Stimulated activated naive B cell treated with anti-CD40 and anti-IgM and Interleukin-4, amounts not matched to agents 10 μg/mL and 1 μg/mL and 100 μg/mL, for 72 hours (primary cell): ENCODE data around the gene NT5C2.
"Not testable (repeated sequence)": the region's sequence is repeated elsewhere in the genome, so short reads cannot be mapped to it uniquely, and the experiment has no call there.

Experiments
- ATAC-seq, 2 donors: fragments of 150-1000 bp; cut with Tn5 transposase; replicated peaks; 2 replicates each; pipeline ENCODE4 v1.10.0; 2021; ENCODE audit warnings: moderate library complexity in 1 of 2
- DNase-seq: peaks from one replicate; pipeline ENCODE4 v3.0.0; 2021
- H3K27ac Mint-ChIP-seq: one replicate; pipeline ENCODE4 v1.8.0; 2022; ENCODE audit warnings: mild to moderate bottlenecking, mixed read lengths
- H3K27me3 Mint-ChIP-seq, 2 donors: one replicate each; pipeline ENCODE4 v1.8.0; 2022; ENCODE audit warnings: mixed read lengths in 2 of 2
- H3K36me3 Mint-ChIP-seq, 2 donors: one replicate each; pipeline ENCODE4 v1.8.0; 2022; ENCODE audit warnings: mixed read lengths in 2 of 2, mild to moderate bottlenecking in 1 of 2
- H3K4me1 Mint-ChIP-seq, 2 donors: one replicate each; pipeline ENCODE4 v1.8.0; 2022; ENCODE audit warnings: mixed read lengths in 2 of 2, mild to moderate bottlenecking in 1 of 2
- H3K4me3 Mint-ChIP-seq, 2 donors: one replicate each; pipeline ENCODE4 v1.8.0; 2022; ENCODE audit warnings: mild to moderate bottlenecking in 2 of 2, mixed read lengths in 2 of 2, moderate library complexity in 1 of 2
- H3K9me3 Mint-ChIP-seq, 2 donors: one replicate each; pipeline ENCODE4 v1.8.0; 2022; ENCODE audit warnings: mixed read lengths in 2 of 2, mild to moderate bottlenecking in 1 of 2

NT5C2 gene

GRCh38 chr10:103193107-103193819, at the start of gene NT5C2:
NT5C2 (minus strand) TSS chr10:103193272; CDS start chr10:103174958, 18,314 bp downstream.
- H3K4me1 Mint-ChIP-seq, result peaks cover 39 to 49% of the 10 kb centered on the region in 2 donors
- ATAC-seq (peak; percentile 81 to 84), DNase-seq (peak; percentile 73)
- no peaks in the 10 kb centered on the region for H3K27me3 Mint-ChIP-seq
- H3K4me3 Mint-ChIP-seq, result peak within 1 kb of the TSS; percentile 100
- H3K36me3 Mint-ChIP-seq, result peaks cover 8 to 13% of the 10 kb centered on the region in 2 donors
- H3K9me3 Mint-ChIP-seq, result peaks cover 0 to 2% of the 10 kb centered on the region in 2 donors
- H3K27ac Mint-ChIP-seq, result peak within 1 kb of the TSS; percentile 100

GRCh38 chr10:103241262-103242011, 48.4 kb upstream of the NT5C2 start:
- Mint-ChIP-seq H3K4me3 (no peak overlapping the region), H3K36me3 (no peaks in the 10 kb centered on the region), H3K27ac (peak overlapping the region; percentile 33), H3K4me1 (peaks cover 18 to 32% of the 10 kb centered on the region in 2 donors), H3K27me3 (no peaks in the 10 kb centered on the region), H3K9me3 (no peaks in the 10 kb centered on the region)
- ATAC-seq (peak; percentile 46 to 55), DNase-seq (no peak)

- H3K4me3 Mint-ChIP-seq, result no peak overlapping the region
- no peaks in the 10 kb centered on the region for H3K9me3 Mint-ChIP-seq
- DNase-seq (no peak), ATAC-seq (no peak)
- H3K4me1 Mint-ChIP-seq, result peaks cover 14 to 24% of the 10 kb centered on the region in 2 donors
- H3K27me3 Mint-ChIP-seq, result no peaks in the 10 kb centered on the region
- no peaks in the 10 kb centered on the region for H3K36me3 Mint-ChIP-seq
- H3K27ac Mint-ChIP-seq, result no peak overlapping the region
Observed at GRCh38 chr10:103238506-103239252, 45.6 kb upstream of the NT5C2 start.

GRCh38 chr10:103235775-103236174, 42.7 kb upstream of the NT5C2 start:
- no peak for DNase-seq
- ATAC-seq, result no peak
- no peaks in the 10 kb centered on the region for H3K36me3 Mint-ChIP-seq
- H3K4me1 Mint-ChIP-seq, result peaks cover 12 to 17% of the 10 kb centered on the region in 2 donors
- no peaks in the 10 kb centered on the region for H3K27me3 Mint-ChIP-seq
- no peak overlapping the region for H3K27ac Mint-ChIP-seq
- no peak overlapping the region for H3K4me3 Mint-ChIP-seq
- no peaks in the 10 kb centered on the region for H3K9me3 Mint-ChIP-seq

- Mint-ChIP-seq H3K4me1 (peaks cover 6 to 7% of the 10 kb centered on the region in 2 donors), H3K4me3 (no peak overlapping the region), H3K9me3 (no peaks in the 10 kb centered on the region), H3K27ac (no peak overlapping the region), H3K27me3 (no peaks in the 10 kb centered on the region), H3K36me3 (no peaks in the 10 kb centered on the region)
- DNase-seq, result no peak
- no peak for ATAC-seq
Observed at GRCh38 chr10:103232772-103233488, 39.9 kb upstream of the NT5C2 start.

GRCh38 chr10:103232131-103232673, 39.1 kb upstream of the NT5C2 start:
- Mint-ChIP-seq H3K4me1 (peaks cover 6 to 7% of the 10 kb centered on the region in 2 donors), H3K27ac (no peak overlapping the region), H3K27me3 (no peaks in the 10 kb centered on the region), H3K4me3 (no peak overlapping the region), H3K9me3 (no peaks in the 10 kb centered on the region), H3K36me3 (no peaks in the 10 kb centered on the region)
- DNase-seq (no peak), ATAC-seq (no peak)

- no peaks in the 10 kb centered on the region for H3K27me3 Mint-ChIP-seq
- ATAC-seq, result no peak
- H3K9me3 Mint-ChIP-seq, result no peaks in the 10 kb centered on the region
- no peak overlapping the region for H3K4me3 Mint-ChIP-seq
- H3K27ac Mint-ChIP-seq, result no peak overlapping the region
- DNase-seq, result no peak
- peaks cover 6 to 7% of the 10 kb centered on the region in 2 donors for H3K4me1 Mint-ChIP-seq
- no peaks in the 10 kb centered on the region for H3K36me3 Mint-ChIP-seq
Observed at GRCh38 chr10:103231047-103231551, 38.0 kb upstream of the NT5C2 start.

GRCh38 chr10:103227416-103227815, 34.3 kb upstream of the NT5C2 start:
- no peak for DNase-seq
- H3K27ac Mint-ChIP-seq, result no peak overlapping the region
- H3K9me3 Mint-ChIP-seq, result peaks cover 12 to 13% of the 10 kb centered on the region in 2 donors
- peaks cover 7 to 15% of the 10 kb centered on the region in 2 donors for H3K36me3 Mint-ChIP-seq
- no peak for ATAC-seq
- no peaks in the 10 kb centered on the region for H3K27me3 Mint-ChIP-seq
- no peak overlapping the region for H3K4me3 Mint-ChIP-seq
- H3K4me1 Mint-ChIP-seq, result peaks cover 0 to 2% of the 10 kb centered on the region in 2 donors

GRCh38 chr10:103225939-103226338, 32.9 kb upstream of the NT5C2 start:
- H3K4me1 Mint-ChIP-seq, result no peaks in the 10 kb centered on the region
- ATAC-seq (no peak), DNase-seq (no peak)
- H3K9me3 Mint-ChIP-seq, result peaks cover 15 to 16% of the 10 kb centered on the region in 2 donors
- no peak overlapping the region for H3K27ac Mint-ChIP-seq
- H3K36me3 Mint-ChIP-seq, result peaks cover 9 to 17% of the 10 kb centered on the region in 2 donors
- no peak overlapping the region for H3K4me3 Mint-ChIP-seq
- H3K27me3 Mint-ChIP-seq, result no peaks in the 10 kb centered on the region

GRCh38 chr10:103224721-103225120, 31.6 kb upstream of the NT5C2 start:
- not testable (repeated sequence) for DNase-seq, H3K27me3 Mint-ChIP-seq, H3K4me1 Mint-ChIP-seq, ATAC-seq, H3K27ac Mint-ChIP-seq, H3K4me3 Mint-ChIP-seq
- peaks cover 9 to 17% of the 10 kb centered on the region in 2 donors for H3K36me3 Mint-ChIP-seq
- H3K9me3 Mint-ChIP-seq, result peaks cover 15 to 16% of the 10 kb centered on the region in 2 donors

GRCh38 chr10:103224133-103224532, 31.1 kb upstream of the NT5C2 start:
- Mint-ChIP-seq H3K27ac (no peak overlapping the region), H3K9me3 (peaks cover 15 to 16% of the 10 kb centered on the region in 2 donors), H3K36me3 (peaks cover 9 to 17% of the 10 kb centered on the region in 2 donors), H3K4me1 (no peaks in the 10 kb centered on the region), H3K4me3 (no peak overlapping the region), H3K27me3 (no peaks in the 10 kb centered on the region)
- ATAC-seq, result no peak
- DNase-seq, result no peak

GRCh38 chr10:103216362-103216761, 23.3 kb upstream of the NT5C2 start:
- H3K27ac Mint-ChIP-seq, result not testable (repeated sequence)

GRCh38 chr10:103215601-103216000, 22.5 kb upstream of the NT5C2 start:
- Mint-ChIP-seq H3K4me1 (no peaks in the 10 kb centered on the region), H3K4me3 (no peak overlapping the region)

More at GRCh38 chr10:103216362-103216761, 23.3 kb upstream of the NT5C2 start:
- not testable (repeated sequence) for DNase-seq, H3K27me3 Mint-ChIP-seq, ATAC-seq, H3K4me3 Mint-ChIP-seq, H3K4me1 Mint-ChIP-seq
- H3K36me3 Mint-ChIP-seq, result peaks cover 2 to 12% of the 10 kb centered on the region in 2 donors
- H3K9me3 Mint-ChIP-seq, result peaks cover 5 to 12% of the 10 kb centered on the region in 2 donors

More at GRCh38 chr10:103215601-103216000, 22.5 kb upstream of the NT5C2 start:
- DNase-seq, result no peak
- Mint-ChIP-seq H3K27ac (peak overlapping the region; percentile 76), H3K27me3 (peaks cover 0 to 4% of the 10 kb centered on the region in 2 donors), H3K36me3 (peaks cover 2 to 12% of the 10 kb centered on the region in 2 donors), H3K9me3 (peaks cover 5 to 12% of the 10 kb centered on the region in 2 donors)
- no peak for ATAC-seq
